ENCODE results near the gene MARCHF3.

Gene MARCHF3

DNA sequence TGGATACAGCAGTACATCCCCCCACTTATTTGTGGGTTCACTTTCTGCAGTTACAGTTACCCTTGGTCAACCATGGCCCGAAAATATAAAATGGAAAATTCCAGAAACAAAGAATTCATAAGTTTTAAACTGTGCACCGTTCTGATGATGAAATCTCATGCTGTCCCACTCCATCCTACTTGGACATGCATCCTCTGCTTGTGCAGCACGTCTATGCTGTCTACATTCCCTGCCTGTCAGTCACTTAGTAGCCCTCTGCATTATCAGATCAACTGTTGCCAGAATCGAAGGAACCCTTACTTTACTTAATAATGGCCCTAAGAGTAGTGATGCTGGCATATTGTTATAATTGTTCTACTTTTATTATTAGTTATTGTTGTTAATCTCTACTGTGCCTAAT is 14.6 kb downstream of the MARCHF3 start:
- Histone ChIP-seq H3K18ac (ENCODE audit: low read length) (no peak overlapping the region), H4K5ac (ENCODE audit: low read length) (no peak overlapping the region), H3K56ac (ENCODE audit: low read length) (no peak overlapping the region), H4K8ac (ENCODE audit: low read depth, low read length) (no peak overlapping the region), H3K4me1 (ENCODE audit: control insufficient read depth, low read depth, low read length) (no peaks in the 10 kb centered on the region), H3K27me3 (ENCODE audit: insufficient read depth, low read length, poor library complexity) (no peaks in the 10 kb centered on the region), H3K79me2 (ENCODE audit: control insufficient read depth, insufficient read depth, low read length) (no peaks in the 10 kb centered on the region), H3K9ac (ENCODE audit: low read length) (no peak overlapping the region), H3K27ac (ENCODE audit: low read depth, low read length) (no peak overlapping the region), H3K4me3 (ENCODE audit: low read length) (no peak overlapping the region), H2BK15ac (replicated peaks; ENCODE audit: low read depth) (no peak overlapping the region), H3K79me1 (ENCODE audit: low read length) (no peaks in the 10 kb centered on the region), H2BK120ac (ENCODE audit: low read depth, low read length) (no peak overlapping the region), H3K4me2 (ENCODE audit: low read length) (no peak overlapping the region), H3K36me3 (ENCODE audit: control insufficient read depth, insufficient read depth, low read length) (no peaks in the 10 kb centered on the region), H3K4ac (ENCODE audit: low read depth, low read length) (no peak overlapping the region), H2BK5ac (ENCODE audit: low read length) (no peak overlapping the region), H3K23ac (ENCODE audit: low read length) (no peak overlapping the region), H2AK5ac (ENCODE audit: low read length) (no peak overlapping the region)
- no peak for DNase-seq
- no CpG with 5 or more reads among the region's 4 CpGs for WGBS (ENCODE audit: extremely low coverage, insufficient coverage, low lambda C conversion rate)

GRCh38 chr5:127014573-127014972 is 15.8 kb downstream of the MARCHF3 start:
- Histone ChIP-seq H2BK15ac (replicated peaks; ENCODE audit: low read depth) (no peak overlapping the region), H2BK5ac (ENCODE audit: low read length) (no peak overlapping the region), H3K36me3 (ENCODE audit: control insufficient read depth, insufficient read depth, low read length) (no peaks in the 10 kb centered on the region), H3K27ac (ENCODE audit: low read depth, low read length) (no peak overlapping the region), H3K18ac (ENCODE audit: low read length) (no peak overlapping the region), H4K8ac (ENCODE audit: low read depth, low read length) (no peak overlapping the region), H3K23ac (ENCODE audit: low read length) (no peak overlapping the region), H3K56ac (ENCODE audit: low read length) (no peak overlapping the region), H3K4me2 (ENCODE audit: low read length) (no peak overlapping the region), H4K5ac (ENCODE audit: low read length) (no peak overlapping the region), H3K4me3 (ENCODE audit: low read length) (no peak overlapping the region), H2AK5ac (ENCODE audit: low read length) (no peak overlapping the region), H3K79me2 (ENCODE audit: control insufficient read depth, insufficient read depth, low read length) (no peaks in the 10 kb centered on the region), H3K4ac (ENCODE audit: low read depth, low read length) (no peak overlapping the region), H3K79me1 (ENCODE audit: low read length) (no peaks in the 10 kb centered on the region), H2BK120ac (ENCODE audit: low read depth, low read length) (no peak overlapping the region), H3K27me3 (ENCODE audit: insufficient read depth, low read length, poor library complexity) (no peaks in the 10 kb centered on the region), H3K4me1 (ENCODE audit: control insufficient read depth, low read depth, low read length) (no peaks in the 10 kb centered on the region), H3K9ac (ENCODE audit: low read length) (no peak overlapping the region)
- WGBS (ENCODE audit: extremely low coverage, insufficient coverage, low lambda C conversion rate), result no CpG with 5 or more reads among the region's 1 CpG
- no peak for DNase-seq

- H3K9ac ChIP-seq (ENCODE audit: low read length), result no peak overlapping the region
- no peak overlapping the region for H2AK5ac ChIP-seq (ENCODE audit: low read length)
- no peak overlapping the region for H3K4ac ChIP-seq (ENCODE audit: low read depth, low read length)
- DNase-seq, result no peak
- no CpG with 5 or more reads among the region's 2 CpGs for WGBS (ENCODE audit: extremely low coverage, insufficient coverage, low lambda C conversion rate)
- no peak overlapping the region for H3K4me3 ChIP-seq (ENCODE audit: low read length)
- no peaks in the 10 kb centered on the region for H3K36me3 ChIP-seq (ENCODE audit: control insufficient read depth, insufficient read depth, low read length)
- H3K79me1 ChIP-seq (ENCODE audit: low read length), result no peaks in the 10 kb centered on the region
- H2BK120ac ChIP-seq (ENCODE audit: low read depth, low read length), result no peak overlapping the region
- no peak overlapping the region for H2BK5ac ChIP-seq (ENCODE audit: low read length)
- H3K27me3 ChIP-seq (ENCODE audit: insufficient read depth, low read length, poor library complexity), result no peaks in the 10 kb centered on the region
- no peak overlapping the region for H3K18ac ChIP-seq (ENCODE audit: low read length)
- H3K23ac ChIP-seq (ENCODE audit: low read length), result no peak overlapping the region
- H3K27ac ChIP-seq (ENCODE audit: low read depth, low read length), result no peak overlapping the region
- no peaks in the 10 kb centered on the region for H3K79me2 ChIP-seq (ENCODE audit: control insufficient read depth, insufficient read depth, low read length)
- H4K5ac ChIP-seq (ENCODE audit: low read length), result no peak overlapping the region
- H3K56ac ChIP-seq (ENCODE audit: low read length), result no peak overlapping the region
- H3K4me2 ChIP-seq (ENCODE audit: low read length), result no peak overlapping the region
- no peak overlapping the region for H4K8ac ChIP-seq (ENCODE audit: low read depth, low read length)
- no peak overlapping the region for H2BK15ac ChIP-seq (replicated peaks; ENCODE audit: low read depth)
- H3K4me1 ChIP-seq (ENCODE audit: control insufficient read depth, low read depth, low read length), result no peaks in the 10 kb centered on the region
Observed at GRCh38 chr5:127013407-127013806, 17.0 kb downstream of the MARCHF3 start.

DNA sequence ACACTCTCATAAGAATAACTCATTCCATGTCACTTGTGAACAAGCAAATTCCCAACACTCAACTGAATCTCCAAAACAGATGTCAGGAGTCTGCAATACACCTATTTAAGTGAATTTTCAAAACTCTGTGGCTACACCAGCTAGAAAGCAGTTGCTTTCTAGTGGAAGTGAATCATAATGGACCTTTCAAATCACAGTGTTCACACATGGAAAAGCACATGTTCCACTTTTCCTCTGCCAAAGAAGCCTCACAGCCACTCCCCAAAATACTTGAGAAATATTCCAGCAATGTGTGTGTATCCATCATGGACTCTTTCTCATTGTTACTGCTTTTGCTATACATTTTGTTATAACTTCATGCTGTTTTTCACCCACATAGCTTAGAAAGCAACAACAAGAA is 17.4 kb downstream of the MARCHF3 start:
- no peaks in the 10 kb centered on the region for H3K4me1 ChIP-seq (ENCODE audit: control insufficient read depth, low read depth, low read length)
- H4K5ac ChIP-seq (ENCODE audit: low read length), result no peak overlapping the region
- no peak overlapping the region for H2AK5ac ChIP-seq (ENCODE audit: low read length)
- no peak overlapping the region for H3K27ac ChIP-seq (ENCODE audit: low read depth, low read length)
- no peaks in the 10 kb centered on the region for H3K36me3 ChIP-seq (ENCODE audit: control insufficient read depth, insufficient read depth, low read length)
- H3K56ac ChIP-seq (ENCODE audit: low read length), result no peak overlapping the region
- no peaks in the 10 kb centered on the region for H3K79me1 ChIP-seq (ENCODE audit: low read length)
- no peak overlapping the region for H4K8ac ChIP-seq (ENCODE audit: low read depth, low read length)
- no peak overlapping the region for H2BK15ac ChIP-seq (replicated peaks; ENCODE audit: low read depth)
- no peak overlapping the region for H3K4me3 ChIP-seq (ENCODE audit: low read length)
- no peak overlapping the region for H3K23ac ChIP-seq (ENCODE audit: low read length)
- H3K18ac ChIP-seq (ENCODE audit: low read length), result no peak overlapping the region
- H3K9ac ChIP-seq (ENCODE audit: low read length), result no peak overlapping the region
- H3K4ac ChIP-seq (ENCODE audit: low read depth, low read length), result no peak overlapping the region
- H3K4me2 ChIP-seq (ENCODE audit: low read length), result no peak overlapping the region
- no peak for DNase-seq
- H2BK5ac ChIP-seq (ENCODE audit: low read length), result no peak overlapping the region
- H2BK120ac ChIP-seq (ENCODE audit: low read depth, low read length), result no peak overlapping the region
- no peaks in the 10 kb centered on the region for H3K79me2 ChIP-seq (ENCODE audit: control insufficient read depth, insufficient read depth, low read length)
- no peaks in the 10 kb centered on the region for H3K27me3 ChIP-seq (ENCODE audit: insufficient read depth, low read length, poor library complexity)

- DNase-seq, result no peak
- no peak overlapping the region for H3K4me3 ChIP-seq (ENCODE audit: low read length)
- no CpG with 5 or more reads among the region's 2 CpGs for WGBS (ENCODE audit: extremely low coverage, insufficient coverage, low lambda C conversion rate)
- H4K8ac ChIP-seq (ENCODE audit: low read depth, low read length), result no peak overlapping the region
- H3K79me1 ChIP-seq (ENCODE audit: low read length), result no peaks in the 10 kb centered on the region
- H2BK120ac ChIP-seq (ENCODE audit: low read depth, low read length), result no peak overlapping the region
- no peak overlapping the region for H3K27ac ChIP-seq (ENCODE audit: low read depth, low read length)
- no peak overlapping the region for H4K5ac ChIP-seq (ENCODE audit: low read length)
- no peak overlapping the region for H2BK5ac ChIP-seq (ENCODE audit: low read length)
- no peak overlapping the region for H3K4ac ChIP-seq (ENCODE audit: low read depth, low read length)
- no peak overlapping the region for H3K4me2 ChIP-seq (ENCODE audit: low read length)
- H3K18ac ChIP-seq (ENCODE audit: low read length), result no peak overlapping the region
- H3K56ac ChIP-seq (ENCODE audit: low read length), result no peak overlapping the region
- no peaks in the 10 kb centered on the region for H3K27me3 ChIP-seq (ENCODE audit: insufficient read depth, low read length, poor library complexity)
- H3K36me3 ChIP-seq (ENCODE audit: control insufficient read depth, insufficient read depth, low read length), result no peaks in the 10 kb centered on the region
- H3K4me1 ChIP-seq (ENCODE audit: control insufficient read depth, low read depth, low read length), result no peaks in the 10 kb centered on the region
- no peaks in the 10 kb centered on the region for H3K79me2 ChIP-seq (ENCODE audit: control insufficient read depth, insufficient read depth, low read length)
- no peak overlapping the region for H2BK15ac ChIP-seq (replicated peaks; ENCODE audit: low read depth)
- no peak overlapping the region for H3K23ac ChIP-seq (ENCODE audit: low read length)
- no peak overlapping the region for H3K9ac ChIP-seq (ENCODE audit: low read length)
- H2AK5ac ChIP-seq (ENCODE audit: low read length), result no peak overlapping the region
Observed at GRCh38 chr5:127011961-127012644, 18.3 kb downstream of the MARCHF3 start.

DNA sequence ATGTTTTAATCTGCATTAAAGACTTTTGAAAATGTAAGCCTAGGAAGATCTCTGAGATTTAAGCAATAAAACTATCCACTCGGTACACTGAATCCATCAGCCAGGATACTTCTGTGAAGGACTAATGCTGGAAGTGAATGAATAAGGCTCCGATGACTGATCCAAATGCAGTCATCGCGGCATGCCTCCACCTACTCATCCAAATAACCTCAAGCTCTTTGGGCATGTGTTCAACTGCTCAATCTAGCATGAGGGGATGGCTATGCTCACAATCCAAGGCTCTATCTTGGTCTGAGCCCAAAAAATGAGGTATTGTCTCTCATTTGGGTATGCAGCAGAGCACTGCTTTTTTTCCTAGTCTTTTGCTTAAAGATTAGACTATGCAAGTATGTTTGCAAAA is 19.2 kb downstream of the MARCHF3 start:
- H3K9ac ChIP-seq (ENCODE audit: low read length), result no peak overlapping the region
- no peak overlapping the region for H2AK5ac ChIP-seq (ENCODE audit: low read length)
- no peak overlapping the region for H3K56ac ChIP-seq (ENCODE audit: low read length)
- WGBS (ENCODE audit: extremely low coverage, insufficient coverage, low lambda C conversion rate), result no CpG with 5 or more reads among the region's 4 CpGs
- no peak overlapping the region for H3K4ac ChIP-seq (ENCODE audit: low read depth, low read length)
- H3K4me3 ChIP-seq (ENCODE audit: low read length), result no peak overlapping the region
- no peak for DNase-seq
- H3K23ac ChIP-seq (ENCODE audit: low read length), result no peak overlapping the region
- H3K4me2 ChIP-seq (ENCODE audit: low read length), result no peak overlapping the region
- no peak overlapping the region for H2BK120ac ChIP-seq (ENCODE audit: low read depth, low read length)
- no peak overlapping the region for H4K8ac ChIP-seq (ENCODE audit: low read depth, low read length)
- no peaks in the 10 kb centered on the region for H3K36me3 ChIP-seq (ENCODE audit: control insufficient read depth, insufficient read depth, low read length)
- no peaks in the 10 kb centered on the region for H3K79me1 ChIP-seq (ENCODE audit: low read length)
- H3K79me2 ChIP-seq (ENCODE audit: control insufficient read depth, insufficient read depth, low read length), result no peaks in the 10 kb centered on the region
- H3K27me3 ChIP-seq (ENCODE audit: insufficient read depth, low read length, poor library complexity), result no peaks in the 10 kb centered on the region
- H3K18ac ChIP-seq (ENCODE audit: low read length), result no peak overlapping the region
- no peak overlapping the region for H2BK15ac ChIP-seq (replicated peaks; ENCODE audit: low read depth)
- no peak overlapping the region for H3K27ac ChIP-seq (ENCODE audit: low read depth, low read length)
- no peak overlapping the region for H4K5ac ChIP-seq (ENCODE audit: low read length)
- H2BK5ac ChIP-seq (ENCODE audit: low read length), result no peak overlapping the region
- no peaks in the 10 kb centered on the region for H3K4me1 ChIP-seq (ENCODE audit: control insufficient read depth, low read depth, low read length)

Measured in mesendoderm (in vitro differentiated cells).